Bone marrow (tissue), 2 donors: ENCODE data around the gene NBEA.
"Not testable (repeated sequence)": the region's sequence is repeated elsewhere in the genome, so short reads cannot be mapped to it uniquely, and the experiment has no call there.

Experiments used
- DNase-seq, 2 donors: peaks; one replicate each; lab custom pipeline; 2025; lab: John Stamatoyannopoulos, UW

NBEA gene

DNA sequence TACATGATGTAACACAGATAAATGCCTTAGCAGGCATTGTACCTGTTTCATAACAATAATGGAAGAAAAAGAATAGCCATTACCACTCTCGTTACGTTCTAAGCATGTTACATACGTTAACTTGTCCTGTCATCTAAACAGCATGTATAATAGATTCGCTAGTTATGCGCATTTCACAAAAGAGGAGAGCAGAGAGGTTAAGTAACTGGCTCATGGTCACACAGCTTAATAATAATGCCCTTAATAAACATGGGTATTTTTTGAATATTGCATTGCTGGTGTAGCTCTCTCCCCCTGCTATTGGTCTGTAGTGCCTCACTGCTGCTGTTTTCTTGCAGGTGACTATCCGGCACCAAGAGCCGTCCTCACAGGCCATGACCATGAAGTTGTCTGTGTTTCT, 722.7 kb downstream of the NBEA start:
- DNase-seq = no peak

DNA sequence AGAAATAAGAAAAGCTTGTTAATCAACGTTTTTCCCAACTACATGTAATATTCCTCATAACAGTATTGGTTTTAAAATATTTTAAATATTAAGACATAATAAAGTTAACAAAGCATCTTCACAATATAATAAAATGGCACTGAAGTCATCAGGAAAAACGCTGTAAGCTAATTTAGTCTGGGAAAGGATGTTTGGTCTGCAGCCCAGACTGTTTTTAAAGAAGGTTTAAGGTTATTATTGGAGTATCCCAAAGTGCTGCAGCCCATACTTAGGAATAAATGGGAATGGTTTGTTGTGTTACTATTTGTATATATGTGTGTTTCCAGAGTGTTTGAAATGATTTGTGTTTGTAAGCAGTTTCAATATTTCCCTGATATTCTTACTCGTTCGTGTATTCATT, 727.3 kb downstream of the NBEA start:
- no peak for DNase-seq

DNA sequence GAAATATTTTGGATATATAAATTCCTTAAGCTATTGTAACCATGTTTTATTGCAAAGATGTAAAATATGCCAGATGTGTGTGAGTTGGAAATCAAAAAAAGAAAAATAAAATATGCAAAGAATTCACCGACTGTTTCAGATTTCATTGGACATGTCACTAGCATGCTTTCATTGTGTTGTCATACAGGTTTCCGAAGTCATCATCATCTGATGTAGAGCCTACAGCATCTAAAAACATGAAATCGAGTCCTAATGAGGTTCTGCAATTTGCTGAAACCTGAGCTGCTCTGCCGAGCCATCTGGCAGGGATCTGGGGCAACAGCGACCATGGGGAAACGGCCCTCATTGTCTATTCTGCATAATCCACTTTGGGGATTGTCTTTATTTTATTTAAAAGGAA, 730.5 kb downstream of the NBEA start:
- DNase-seq = no peak

DNA sequence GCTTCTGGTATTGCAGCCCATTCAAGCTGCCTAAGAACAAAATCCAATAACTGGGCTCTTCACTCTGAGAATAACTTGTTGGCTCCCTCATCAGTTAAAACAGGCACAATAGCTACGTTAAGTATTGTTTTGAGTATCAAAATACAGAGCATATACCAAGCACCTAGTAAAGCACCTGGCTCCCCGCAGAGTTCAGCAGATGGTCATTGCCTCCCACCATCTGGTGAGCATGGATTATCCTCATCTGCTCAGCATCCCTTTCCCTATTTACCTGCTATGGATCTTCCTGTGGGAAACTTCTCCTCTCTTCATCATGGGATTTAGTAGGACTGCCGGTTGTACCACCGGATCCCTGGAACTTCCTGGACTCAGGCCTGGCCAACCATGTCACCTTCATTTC, 733.6 kb downstream of the NBEA start:
- DNase-seq = no peak

DNA sequence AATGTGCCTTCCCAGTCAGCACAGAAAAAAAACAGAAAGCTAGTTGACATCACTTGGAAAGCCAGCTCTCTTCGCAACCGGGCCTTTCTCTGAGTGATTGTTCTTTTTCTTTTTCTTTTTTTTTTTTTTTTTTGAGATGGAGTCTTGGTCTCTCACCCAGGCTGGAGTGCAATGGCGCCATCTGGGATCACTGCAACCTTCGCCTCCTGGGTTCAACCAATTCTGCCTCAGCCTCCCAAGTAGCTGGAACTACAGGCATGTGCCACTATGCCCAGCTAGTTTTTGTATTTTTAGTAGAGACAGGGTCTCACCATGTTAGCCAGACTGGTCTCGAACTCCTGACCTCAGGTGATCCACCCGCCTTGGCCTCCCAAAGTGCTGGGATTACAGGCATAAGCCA, 735.8 kb downstream of the NBEA start:
- DNase-seq = not testable (repeated sequence)

DNA sequence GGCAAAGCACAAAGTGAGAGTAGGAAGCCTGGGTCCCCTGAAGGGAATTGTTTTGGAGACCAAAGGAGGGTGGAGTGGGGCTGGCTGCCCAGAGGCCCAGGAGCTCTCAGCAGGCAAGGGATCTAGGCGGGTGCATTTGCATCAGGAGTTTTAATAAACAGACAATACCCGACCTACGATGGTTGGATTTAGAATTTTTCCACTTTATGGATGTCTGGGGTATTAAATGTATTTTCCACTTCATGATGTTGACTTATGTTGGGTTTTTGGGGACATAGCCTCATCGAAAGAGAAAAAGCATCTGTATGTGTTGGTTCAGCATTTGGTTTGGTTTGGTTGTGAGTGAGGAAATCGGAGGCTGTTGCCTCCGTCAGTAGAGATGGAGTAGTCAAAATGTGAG, 739.6 kb downstream of the NBEA start:
- no peak for DNase-seq

DNA sequence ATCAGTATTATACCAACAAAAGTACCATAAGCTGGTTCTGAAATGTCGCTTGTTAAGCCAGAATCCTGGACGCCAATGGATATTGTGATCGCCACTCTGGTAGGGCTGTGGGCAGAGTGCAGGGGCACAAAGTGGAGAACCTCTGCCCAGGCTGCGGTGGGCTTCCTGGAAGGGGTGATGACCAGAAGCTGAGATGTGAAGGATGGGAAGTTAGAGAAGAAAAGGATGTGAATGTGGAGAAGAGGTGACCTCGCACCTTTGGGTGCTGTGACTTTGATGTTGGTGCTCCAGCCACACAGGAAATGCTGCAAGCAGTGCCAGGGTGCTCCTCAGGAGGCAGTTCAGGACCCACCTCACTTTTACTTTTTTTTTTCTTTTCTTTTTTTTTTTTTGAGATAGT, 742.4 kb downstream of the NBEA start:
- DNase-seq = no peak

DNA sequence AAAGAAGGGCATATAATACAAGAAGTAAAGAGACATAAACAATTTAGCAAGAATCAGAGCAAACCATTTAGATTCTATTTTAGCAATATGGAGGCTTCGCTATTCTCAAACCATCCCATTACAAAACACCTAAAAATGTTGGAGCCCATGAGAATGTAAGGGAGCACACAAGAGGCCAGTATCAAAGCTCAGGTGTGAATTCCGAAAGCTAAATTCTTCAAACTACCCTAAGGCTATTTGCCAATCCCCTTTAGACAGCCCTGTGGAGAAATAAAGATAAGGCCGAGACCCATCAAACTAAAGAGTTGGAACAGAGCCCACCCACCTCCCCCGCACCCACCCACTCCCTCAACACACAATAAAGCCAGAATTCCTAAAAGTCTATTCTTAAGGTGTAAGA, 745.3 kb downstream of the NBEA start:
- no peak for DNase-seq

DNA sequence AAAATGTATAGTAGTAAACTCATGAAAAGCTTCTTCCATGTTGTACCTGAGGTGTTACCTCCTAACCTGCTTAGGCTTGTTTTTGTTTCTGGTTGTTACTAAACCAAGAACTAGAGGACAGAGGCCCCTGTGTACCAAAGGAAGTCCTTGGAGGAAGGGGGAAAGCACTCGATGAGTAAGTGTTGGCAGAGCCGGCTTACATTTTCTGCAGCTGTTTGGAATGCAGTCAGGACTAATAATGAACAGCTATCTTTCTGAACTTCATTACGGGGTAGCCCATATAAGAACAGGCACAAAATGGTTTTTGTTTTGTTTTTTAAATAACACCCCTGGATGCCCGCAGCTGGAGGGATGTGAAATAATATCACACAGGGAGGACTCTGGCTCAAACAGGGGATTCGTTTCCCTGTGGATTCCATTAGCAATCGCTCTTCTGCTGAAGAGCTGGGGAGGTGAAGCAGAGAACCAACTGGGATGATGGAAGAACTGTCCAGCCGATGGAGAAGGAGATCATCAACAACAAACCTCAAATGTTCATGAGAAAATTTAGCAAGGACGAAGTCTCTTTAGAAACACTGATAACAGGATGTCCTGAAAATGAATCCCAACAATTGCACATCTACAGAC, 748.6 kb downstream of the NBEA start:
- no peak for DNase-seq

DNA sequence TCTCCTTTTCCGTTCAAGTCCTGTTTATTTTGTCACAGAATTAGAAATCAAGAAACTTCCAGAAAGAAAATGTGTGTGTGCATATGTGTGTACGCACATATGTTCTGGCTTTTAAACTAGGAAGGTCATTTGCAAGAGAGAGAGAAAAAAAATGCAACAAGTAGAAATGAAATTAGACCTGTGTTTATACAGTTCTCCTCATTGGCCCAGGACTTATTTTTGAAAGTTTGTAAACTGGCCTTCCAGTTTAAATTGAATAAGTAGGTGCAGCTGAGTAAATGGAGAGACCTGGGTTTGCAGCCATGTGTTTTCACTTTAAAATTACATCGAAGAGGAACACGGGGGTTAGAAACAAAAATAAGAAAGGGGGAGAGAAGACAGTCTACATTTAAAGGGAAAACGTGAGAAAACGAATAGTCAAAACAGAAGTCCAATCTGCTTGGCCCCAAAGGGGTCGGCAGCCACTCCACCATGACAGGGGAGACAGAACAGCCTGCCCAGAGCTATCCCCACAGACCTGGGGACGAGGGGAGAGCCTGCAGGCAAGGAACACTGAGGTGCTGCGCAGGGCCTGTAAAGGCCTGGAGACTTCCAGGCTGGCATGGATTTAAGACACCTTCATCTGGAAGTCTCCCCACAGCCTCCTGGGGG, 751.2 kb downstream of the NBEA start:
- DNase-seq = no peak

DNA sequence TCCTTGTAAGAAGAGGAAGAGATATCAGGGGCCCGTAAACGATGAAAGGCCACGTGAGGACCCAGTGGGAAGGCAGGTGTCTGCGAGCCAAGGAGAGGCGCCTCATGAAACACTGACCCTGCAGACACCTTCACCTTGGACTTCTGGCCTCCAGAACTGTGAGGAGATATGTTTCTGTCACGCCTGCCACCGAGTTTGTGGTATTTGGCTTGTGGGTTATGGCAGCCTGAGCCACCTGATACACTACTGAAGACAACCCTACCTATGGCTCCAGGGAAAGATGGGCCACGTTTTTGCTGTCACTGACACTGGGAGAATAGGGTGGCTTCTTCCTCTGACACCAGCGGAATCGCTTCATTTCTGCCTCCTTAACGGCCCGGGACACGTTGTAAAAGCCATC, 752.0 kb downstream of the NBEA start:
- no peak for DNase-seq

DNA sequence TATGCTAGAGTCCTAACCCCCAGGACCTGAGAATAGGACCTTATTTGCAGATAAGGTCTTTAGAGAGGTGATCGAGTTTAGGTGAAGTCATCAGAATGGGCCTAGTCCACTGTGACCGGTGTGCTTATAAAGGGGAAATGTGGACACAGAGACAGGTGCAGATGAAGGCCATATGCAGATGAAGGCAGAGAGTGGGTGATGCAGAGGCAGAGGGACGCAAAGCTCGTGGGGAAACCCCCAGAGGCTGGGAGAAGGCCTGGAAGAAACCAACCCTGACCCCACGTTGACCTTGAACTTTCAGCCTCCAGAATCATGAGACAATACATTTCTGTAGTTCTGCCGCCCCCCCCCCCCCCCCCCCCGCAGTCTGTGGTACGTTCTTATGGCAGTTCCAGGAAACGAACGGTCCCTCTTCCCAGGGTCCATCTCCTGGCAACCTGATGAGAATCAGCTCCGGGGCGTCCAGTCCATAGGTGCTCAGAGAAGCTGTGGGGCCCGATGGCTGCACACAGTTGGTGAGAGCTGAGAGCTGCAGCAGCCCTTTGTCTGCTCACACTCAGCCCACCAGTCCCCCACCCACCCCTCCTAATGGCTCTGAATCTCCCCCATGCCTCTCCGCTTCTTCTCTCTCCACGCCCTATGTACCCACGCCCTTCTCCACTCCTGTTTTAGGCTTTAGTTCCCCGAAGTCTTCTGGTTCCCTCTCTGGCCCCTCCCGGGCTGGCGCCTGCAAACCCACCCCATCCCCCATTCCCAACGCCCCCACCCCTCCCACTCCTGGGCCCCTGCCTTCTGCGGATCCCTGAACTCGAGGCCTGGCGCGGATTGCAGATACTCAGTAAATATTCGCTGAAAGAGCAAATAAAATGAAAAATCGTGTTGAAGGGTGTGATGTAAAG, 752.7 kb downstream of the NBEA start:
- DNase-seq = no peak

DNA sequence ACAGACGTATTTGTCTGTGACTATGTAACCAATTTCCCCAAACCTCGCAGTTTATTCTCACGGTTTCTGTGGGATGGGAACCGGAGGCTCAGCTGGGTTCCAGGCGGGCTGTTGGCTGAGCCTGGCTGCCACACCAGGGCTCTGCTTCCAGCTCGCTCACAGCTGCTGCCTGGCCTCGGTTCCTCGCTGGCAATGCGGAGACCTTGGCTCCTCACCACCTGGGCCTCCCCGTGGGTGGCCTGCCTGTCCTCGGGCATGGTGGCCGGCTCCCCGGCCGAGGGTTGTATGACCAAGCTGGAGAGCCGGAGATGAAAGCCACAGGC, 753.3 kb downstream of the NBEA start:
- DNase-seq = no peak

DNA sequence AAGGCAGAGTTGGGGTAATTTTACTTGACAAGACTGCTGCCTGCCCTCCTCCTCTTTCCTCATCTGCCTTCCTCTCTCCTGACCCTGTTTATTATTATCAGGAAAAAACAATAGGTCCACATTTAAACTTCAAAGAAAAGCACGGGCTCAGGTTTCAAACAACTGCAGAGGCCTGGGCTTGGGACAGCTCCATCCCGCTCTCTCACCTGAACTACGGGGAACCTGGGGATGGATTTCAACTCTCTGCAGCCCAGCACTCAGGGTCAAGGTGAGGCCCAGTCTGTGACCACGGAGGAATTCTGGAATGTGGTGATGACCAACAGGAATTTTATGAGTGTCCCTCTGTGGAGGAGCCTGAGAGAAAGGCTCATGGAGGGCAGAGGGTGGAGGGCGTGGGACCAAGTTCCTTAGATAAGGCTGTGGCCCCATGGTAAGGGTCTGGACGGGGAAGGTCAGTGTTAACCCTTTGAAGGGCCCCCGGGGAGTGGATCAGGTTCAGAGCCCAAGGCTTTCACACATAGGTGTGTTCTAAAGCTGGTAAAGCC, 755.2 kb downstream of the NBEA start:
- no peak for DNase-seq

DNA sequence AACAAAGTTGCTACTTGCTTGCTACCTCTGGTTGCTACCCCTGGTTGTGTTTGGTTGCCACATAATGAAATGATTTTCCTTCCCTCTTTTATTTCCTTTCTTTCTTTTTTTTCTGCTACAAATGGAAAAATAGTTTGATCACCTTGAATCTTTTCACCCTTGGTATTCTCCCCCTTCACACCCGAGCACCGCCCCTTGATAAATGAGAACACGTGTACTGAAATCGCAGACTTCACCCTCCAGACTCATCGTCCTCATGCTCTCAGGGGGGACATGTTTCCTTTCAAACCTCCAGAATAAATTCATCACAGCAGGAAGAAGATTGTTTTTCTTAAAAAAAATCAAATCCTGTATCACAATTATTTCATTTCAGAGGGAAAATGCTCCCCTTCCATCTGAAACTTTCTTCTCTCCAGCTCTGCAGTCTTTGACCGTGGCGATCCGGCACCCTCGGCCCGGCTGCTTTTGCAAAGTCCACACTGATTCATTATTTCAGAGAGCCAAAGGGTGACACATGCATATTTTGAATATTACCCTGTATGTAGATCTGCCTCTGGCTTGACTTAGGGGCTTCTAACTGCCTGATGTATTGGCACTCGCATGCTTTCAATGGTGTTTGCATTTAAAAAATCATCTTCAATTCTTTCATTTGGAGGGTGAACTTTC, 757.0 kb downstream of the NBEA start:
- DNase-seq = no peak

DNA sequence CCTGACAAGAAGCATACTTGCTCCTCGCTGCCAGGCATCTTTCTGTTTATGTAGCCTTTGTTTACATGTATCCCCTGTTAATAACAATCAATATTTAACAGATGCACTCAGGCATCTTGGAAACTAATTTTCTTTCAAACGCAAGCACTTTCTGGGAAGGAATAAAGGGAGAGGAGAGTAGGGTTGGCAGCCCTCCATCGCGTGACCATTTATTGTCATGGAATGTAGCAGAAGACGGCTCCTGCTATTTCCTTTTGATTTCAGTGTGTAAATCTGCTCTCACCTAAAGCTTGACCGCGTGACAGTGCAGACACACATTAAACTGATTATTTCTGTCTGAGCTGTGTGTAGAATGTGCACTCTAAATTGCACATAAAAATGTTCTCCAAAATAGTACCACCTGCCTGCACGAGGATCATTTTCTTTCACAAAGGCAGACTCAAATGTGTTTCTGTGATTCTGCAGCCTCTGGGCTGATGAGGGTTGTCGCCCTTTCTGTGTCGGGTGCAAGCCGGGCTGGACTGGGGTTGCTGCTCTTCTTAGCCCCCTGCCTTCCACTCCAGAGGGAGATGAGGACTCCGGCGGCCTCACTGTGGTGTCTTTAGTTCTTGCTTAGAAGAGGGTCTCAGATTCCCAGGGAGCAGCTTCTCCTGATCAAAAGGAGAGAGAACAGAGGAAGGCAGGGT, 757.9 kb downstream of the NBEA start:
- no peak for DNase-seq

DNA sequence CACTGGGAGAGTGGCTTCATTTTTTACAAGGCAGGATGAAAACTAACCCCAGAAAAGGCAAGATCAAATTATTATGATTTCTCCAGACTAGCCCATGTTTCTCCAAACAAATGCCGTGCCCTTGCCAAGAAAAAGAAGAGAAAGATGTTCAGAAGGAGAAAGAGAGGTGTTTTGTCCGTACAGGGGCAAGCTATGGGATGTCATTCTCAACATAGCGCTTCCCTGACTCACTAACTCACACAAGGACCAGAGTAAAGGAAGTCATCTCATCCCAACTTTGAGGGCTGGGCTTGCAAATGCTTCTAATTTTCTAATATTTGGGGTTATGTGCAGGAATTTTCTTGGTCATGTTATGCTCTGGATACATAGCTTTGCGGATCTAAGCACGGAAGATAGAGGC, 758.6 kb downstream of the NBEA start:
- DNase-seq = no peak

DNA sequence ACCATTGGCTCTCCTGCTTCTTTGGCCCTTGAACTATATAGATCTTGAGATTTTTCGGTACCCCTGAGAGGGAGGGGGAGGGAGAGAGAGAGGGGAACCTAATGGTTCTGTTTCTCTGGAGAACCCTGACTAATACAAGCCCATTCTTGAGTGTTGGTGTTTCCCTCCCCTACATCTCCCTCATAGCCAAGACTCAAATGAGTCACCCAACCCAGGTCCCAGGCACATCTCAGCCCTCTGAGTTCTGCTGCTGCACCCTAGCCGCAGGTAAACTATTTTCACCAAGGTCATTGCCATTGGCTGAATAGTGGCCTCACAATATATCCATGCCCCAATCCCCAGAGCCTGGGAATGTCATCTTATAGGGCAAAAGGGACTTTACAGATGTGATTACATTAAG, 760.2 kb downstream of the NBEA start:
- DNase-seq = no peak

DNA sequence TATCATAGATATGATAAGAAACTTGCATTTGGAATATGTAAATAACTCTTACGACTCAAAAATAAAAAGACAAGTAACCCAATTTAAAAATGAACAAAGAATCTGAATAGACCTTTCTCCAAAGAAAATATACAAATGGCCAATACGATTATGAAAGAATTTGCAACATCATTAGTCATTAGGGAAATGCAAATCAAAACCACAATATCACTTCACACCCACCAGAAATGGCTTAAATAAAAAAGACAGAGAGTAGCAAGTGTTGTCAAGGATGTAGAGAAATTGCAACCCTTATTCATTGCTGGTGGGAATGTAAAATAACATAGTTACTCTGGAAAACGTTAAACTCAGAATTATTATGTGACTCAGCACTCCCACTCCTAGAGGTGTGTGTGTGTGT, 761.0 kb downstream of the NBEA start:
- no peak for DNase-seq

DNA sequence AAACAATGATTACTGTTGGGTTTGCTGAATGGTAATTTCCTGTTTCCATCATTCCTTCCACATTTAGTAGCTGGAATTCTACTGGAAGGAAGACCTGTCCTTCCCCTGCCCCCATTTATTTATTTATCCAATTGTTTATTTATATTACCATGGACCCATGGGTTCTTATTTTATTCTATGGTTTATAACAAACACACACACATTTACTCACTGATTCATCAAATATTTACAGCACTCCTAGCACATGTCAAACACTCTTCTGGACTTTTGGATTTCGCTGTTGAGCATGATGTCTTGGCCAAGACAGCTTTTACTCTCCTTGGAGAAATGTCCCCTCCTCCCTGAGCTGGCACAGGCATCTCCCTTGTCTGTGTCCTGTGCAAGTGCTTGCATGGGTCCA, 762.3 kb downstream of the NBEA start:
- DNase-seq = no peak

DNA sequence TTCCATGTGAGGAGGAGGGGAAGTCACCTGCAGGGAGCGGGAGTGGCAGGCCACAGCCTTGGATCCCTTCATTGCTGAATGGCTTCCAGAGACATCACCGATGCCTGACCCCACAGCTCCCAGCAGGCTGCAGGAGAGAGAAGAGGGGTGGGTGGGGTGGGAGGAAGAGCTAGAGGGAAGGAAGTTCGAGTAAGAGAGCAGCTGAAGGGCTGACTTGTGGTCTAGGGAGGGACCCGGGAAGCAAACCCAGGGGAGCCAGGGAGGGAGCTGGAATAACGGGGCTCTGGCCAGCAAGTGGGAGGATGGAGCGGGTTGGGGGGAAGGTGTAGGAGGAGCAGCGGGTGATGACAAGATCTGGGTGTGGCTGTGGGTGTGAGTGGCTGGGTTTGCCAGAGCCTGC, 764.2 kb downstream of the NBEA start:
- DNase-seq = no peak

DNA sequence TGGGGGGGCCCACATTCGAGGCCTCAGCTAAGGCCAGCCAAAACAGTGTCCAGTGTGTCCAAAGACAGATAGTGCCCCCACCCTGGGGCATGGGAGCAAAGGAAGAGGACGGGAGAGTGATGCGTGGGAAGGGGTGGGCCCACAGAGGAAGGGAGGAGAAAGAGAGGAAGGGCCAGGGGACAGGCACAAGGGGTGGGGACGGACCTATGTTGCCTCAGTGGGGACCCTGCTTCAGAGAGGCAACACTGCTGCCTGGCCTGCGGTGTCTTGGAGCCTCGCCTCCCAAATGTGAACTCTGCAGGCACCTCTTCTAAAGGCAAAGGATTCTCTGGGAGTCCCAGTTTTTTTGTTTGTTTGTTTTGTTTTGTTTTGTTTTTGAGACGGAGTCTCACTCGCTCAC, 764.7 kb downstream of the NBEA start:
- no peak for DNase-seq
